Kasumi-1 (cell line): Measurements from ENCODE around the gene FRG2B.
A peak's percentile ranks its signal among the peaks of the same experiment; 100 is the strongest.
"Not testable (repeated sequence)": the region's sequence is repeated elsewhere in the genome, so short reads cannot be mapped to it uniquely, and the experiment has no call there.

Experiments
- DNase-seq, 2 experiments: peaks; one replicate each; lab custom pipeline; 2025; lab: John Stamatoyannopoulos, UW

The FRG2B gene

DNA sequence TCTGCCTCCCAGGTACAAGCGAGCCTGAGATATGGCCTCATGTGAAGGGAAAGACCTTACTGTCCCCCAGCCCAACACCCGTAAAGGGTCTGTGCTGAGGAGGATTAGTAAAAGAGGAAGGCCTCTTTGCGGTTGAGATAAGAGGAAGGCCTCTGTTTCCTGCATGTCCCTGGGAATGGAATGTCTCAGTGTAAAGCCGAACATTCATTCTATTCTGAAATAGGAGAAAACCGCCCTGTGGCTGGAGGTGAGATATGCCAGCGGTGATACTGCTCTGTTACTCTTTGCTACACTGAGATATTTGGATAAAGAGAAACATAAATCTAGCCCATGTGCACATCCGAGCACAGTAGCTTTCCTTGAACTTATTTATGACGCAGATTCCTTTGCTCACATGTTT is 26.7 kb downstream of the FRG2B start:
- DNase-seq = peak; percentile 86 to 91

DNA sequence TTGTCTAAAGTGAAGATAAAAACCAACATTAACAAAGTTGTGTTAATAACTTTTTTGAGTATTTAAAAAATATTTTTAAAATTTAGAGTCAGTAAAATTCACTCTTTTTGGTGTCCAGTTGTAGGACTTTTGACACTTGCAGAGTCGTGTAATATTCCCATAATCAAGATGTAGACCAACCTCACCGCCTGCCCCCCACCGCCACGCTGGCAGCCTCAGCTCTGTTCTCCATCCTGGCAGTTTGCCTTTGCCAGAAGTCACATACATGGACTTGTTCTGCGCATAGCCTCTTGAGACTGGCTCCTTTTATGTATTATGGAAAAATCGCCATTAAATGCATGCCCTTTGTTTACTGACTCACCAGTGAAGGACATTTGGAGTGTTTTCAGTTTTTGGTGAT is 33.9 kb downstream of the FRG2B start:
- no peak for DNase-seq

DNA sequence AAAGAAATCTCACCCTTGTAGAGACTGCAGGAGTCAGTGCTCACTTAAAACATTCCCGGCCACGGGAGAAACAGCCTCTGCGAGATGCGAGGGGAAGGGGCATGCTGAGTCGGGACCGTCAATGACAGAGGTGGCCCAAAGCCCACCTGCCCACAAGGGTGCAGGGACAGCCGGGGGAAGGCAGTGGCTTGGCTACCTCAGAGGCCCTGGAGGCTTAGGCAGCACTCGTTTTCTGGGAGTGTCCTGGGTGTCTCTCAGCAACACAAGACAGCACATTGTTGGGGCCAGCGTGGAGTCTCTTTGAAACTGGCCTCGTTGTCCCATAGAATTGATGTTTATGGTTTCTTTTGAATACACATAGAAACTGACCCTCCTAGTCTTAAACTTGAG is 35.6 kb downstream of the FRG2B start:
- no peak for DNase-seq

GRCh38 chr10:133590226-133590969 is 36.2 kb downstream of the FRG2B start:
- no peak for DNase-seq

- DNase-seq = not testable (repeated sequence)
These were observed 49.6 kb downstream of the FRG2B start for GRCh38 chr10:133577037-133577436.
